WTC11 (cell line): ENCODE data around the gene SORL1.

Source experiments
- CTCF ChIP-seq: fragments of 200-600 bp; IDR thresholded peaks from 2 replicates; pipeline ENCODE4 v1.8.0; 2022; ENCODE audit warnings: antibody characterized with exemption
- FOXP4 ChIP-seq: sonication (generic); formaldehyde crosslinking; IDR thresholded peaks from 2 replicates; pipeline ENCODE4 v1.8.0; 2022; ENCODE audit warnings: mild to moderate bottlenecking, missing genetic modification reagents

GRCh38 chr11:121466063-121466794, 14.1 kb downstream of the SORL1 start:
- TF ChIP-seq FOXP4 (CRISPR knock-in tag) (peak; percentile 56; the same call in 1 of the 2 replicates), CTCF (no peak)
